Esophagus squamous epithelium (tissue), 5 donors: Measurements from ENCODE around the gene NDST1. TPM values are rescaled to one million over a fixed set of nuclear protein-coding genes. Genes with fewer than 3 reads are reported as not detected.

Source experiments
- DNase-seq: peaks from one replicate; lab custom pipeline; 2025; lab: John Stamatoyannopoulos, UW
- H3K27ac ChIP-seq, 4 donors: fragments of 200-600 bp; sonication (generic); one replicate each; pipeline ENCODE4 v1.5.1; 2016 to 2019; ENCODE audit warnings: mild to moderate bottlenecking in 1 of 4
- H3K27me3 ChIP-seq, 4 donors: fragments of 200-600 bp; sonication (generic); 1 replicate in 3 of 4; 2 replicates in 1 of 4; pipeline versions ENCODE4 v1.5.1 to v1.6.0; 2017 to 2021; ENCODE audit warnings: antibody characterized with exemption in 1 of 4
- H3K36me3 ChIP-seq, 3 donors: fragments of 200-600 bp; sonication (generic); one replicate each; pipeline ENCODE4 v1.5.1; 2016 to 2019
- H3K4me1 ChIP-seq, 3 donors: fragments of 200-600 bp; sonication (generic); one replicate each; pipeline ENCODE4 v1.5.1; 2017 to 2019
- H3K4me3 ChIP-seq, 4 donors: fragments of 200-600 bp; sonication (generic); 1 replicate in 3 of 4; 2 replicates in 1 of 4; pipeline ENCODE4 v1.5.1; 2016 to 2019; ENCODE audit warnings: mild to moderate bottlenecking in 2 of 4, moderate library complexity in 1 of 4
- H3K9me3 ChIP-seq, 3 donors: fragments of 200-600 bp; sonication (generic); one replicate each; pipeline ENCODE4 v1.5.1; 2016 to 2019
- POLR2A ChIP-seq, 4 donors: fragments of 450-650 bp; IDR thresholded peaks; one replicate each; pipeline ENCODE4 v1.6.1; 2017; ENCODE audit warnings: antibody characterized with exemption in 4 of 4, mild to moderate bottlenecking in 4 of 4, moderate library complexity in 3 of 4
- WGBS, 2 donors: methylation state at CpG; one replicate each; pipeline ENCODE4 v1.1.5; 2018; 5-methylcytosine and 5-hydroxymethylcytosine counted together
- intact Hi-C: fragments of 100-400 bp; cut with DNase I; formaldehyde crosslinking; loops from one replicate; pipeline ENCODE4 v1.15.0; 2022
- total RNA-seq, 4 donors: library from RNA; depleted of rRNA; stranded (reverse); fragments of >200 nt; gene quantifications; one replicate each; pipeline ENCODE4 v1.1.0, GENCODE V29; 2016
- TF ChIP-seq, protein P1 (sequence below), 6 experiments: fragments of 450-650 bp in 4 of 6; fragments of 200-600 bp in 2 of 6; sonication (generic) in 2 of 6; IDR thresholded peaks; one replicate each; pipeline ENCODE4 v1.5.1; 2016 to 2019; ENCODE audit warnings: antibody characterized with exemption in 6 of 6, mild to moderate bottlenecking in 4 of 6, moderate library complexity in 4 of 6
- donor health status: DM: yes; HTN: yes; CAD: no.

Gene NDST1
- total RNA-seq, 4 donors from 2014 or later = 76.5 to 205 (median 118) TPM

DNA sequence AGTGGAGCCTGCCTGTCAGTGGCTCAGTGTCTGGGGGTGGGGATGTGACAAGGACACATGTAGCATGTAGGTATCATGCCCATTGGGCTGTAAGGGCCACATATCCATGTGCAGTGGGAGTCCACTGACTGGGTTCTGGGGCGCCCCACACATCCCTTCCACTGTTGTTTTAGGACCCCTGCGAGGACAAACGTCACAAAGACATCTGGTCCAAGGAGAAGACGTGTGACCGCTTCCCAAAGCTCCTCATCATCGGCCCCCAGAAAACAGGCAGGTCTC lies 33.4 kb downstream of the NDST1 start:
- H3K27ac ChIP-seq = peak overlapping the region; percentile 81 to 93 (median 88)
- no peak overlapping the region for H3K4me3 ChIP-seq
- intact Hi-C loops = loop anchor here (5.0 kb wide), 1 partner anchor 84 kb away; no protein-coding TSS in a partner anchor
- no peaks in the 10 kb centered on the region for H3K27me3 ChIP-seq
- peaks cover 18 to 52% (median 24%) of the 10 kb centered on the region in 3 donors for H3K4me1 ChIP-seq
- DNase-seq = no peak
- peaks cover 19 to 96% (median 27%) of the 10 kb centered on the region in 3 donors for H3K36me3 ChIP-seq
- H3K9me3 ChIP-seq = no peaks in the 10 kb centered on the region
- 63 to 83% methylated on average over 3 to 4 of the region's 6 CpGs for WGBS, 2 donors
- no peak for TF ChIP-seq POLR2A (IDR thresholded peaks at IDR 0.05)
- TF ChIP-seq, protein P1, sequence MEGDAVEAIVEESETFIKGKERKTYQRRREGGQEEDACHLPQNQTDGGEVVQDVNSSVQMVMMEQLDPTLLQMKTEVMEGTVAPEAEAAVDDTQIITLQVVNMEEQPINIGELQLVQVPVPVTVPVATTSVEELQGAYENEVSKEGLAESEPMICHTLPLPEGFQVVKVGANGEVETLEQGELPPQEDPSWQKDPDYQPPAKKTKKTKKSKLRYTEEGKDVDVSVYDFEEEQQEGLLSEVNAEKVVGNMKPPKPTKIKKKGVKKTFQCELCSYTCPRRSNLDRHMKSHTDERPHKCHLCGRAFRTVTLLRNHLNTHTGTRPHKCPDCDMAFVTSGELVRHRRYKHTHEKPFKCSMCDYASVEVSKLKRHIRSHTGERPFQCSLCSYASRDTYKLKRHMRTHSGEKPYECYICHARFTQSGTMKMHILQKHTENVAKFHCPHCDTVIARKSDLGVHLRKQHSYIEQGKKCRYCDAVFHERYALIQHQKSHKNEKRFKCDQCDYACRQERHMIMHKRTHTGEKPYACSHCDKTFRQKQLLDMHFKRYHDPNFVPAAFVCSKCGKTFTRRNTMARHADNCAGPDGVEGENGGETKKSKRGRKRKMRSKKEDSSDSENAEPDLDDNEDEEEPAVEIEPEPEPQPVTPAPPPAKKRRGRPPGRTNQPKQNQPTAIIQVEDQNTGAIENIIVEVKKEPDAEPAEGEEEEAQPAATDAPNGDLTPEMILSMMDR (IDR thresholded peaks at IDR 0.05) = no peak

DNA sequence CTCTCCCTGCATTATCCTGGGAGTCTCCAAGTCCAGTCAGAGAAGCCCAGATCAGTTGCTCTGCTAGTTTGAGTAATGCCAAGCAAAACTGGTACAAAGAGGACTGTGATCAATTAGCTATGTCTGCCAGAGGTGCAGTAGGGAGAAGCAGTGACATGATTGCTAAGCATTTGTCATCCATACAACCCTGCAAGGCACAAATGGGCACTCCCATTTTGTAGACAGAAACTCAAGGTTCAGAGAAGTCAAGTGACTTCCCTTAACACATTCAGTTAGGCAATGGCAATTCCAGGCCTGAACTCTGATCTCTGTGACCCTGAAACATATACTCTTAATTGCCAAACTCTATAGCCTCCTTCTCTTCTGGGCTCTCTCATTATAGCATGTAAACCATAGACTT lies 34.0 kb downstream of the NDST1 start:
- peaks cover 23 to 96% (median 26%) of the 10 kb centered on the region in 3 donors for H3K36me3 ChIP-seq
- DNase-seq = no peak
- H3K4me3 ChIP-seq = no peak overlapping the region
- H3K27me3 ChIP-seq = no peaks in the 10 kb centered on the region
- intact Hi-C loops = loop anchor here (5.0 kb wide), 1 partner anchor 85 kb away; no protein-coding TSS in a partner anchor
- H3K27ac ChIP-seq = peak overlapping the region; percentile 81 to 93 (median 88)
- H3K9me3 ChIP-seq = no peaks in the 10 kb centered on the region
- TF ChIP-seq, protein P1 (IDR thresholded peaks at IDR 0.05) = no peak
- no peak for TF ChIP-seq POLR2A (IDR thresholded peaks at IDR 0.05)
- peaks cover 18 to 52% (median 24%) of the 10 kb centered on the region in 3 donors for H3K4me1 ChIP-seq

DNA sequence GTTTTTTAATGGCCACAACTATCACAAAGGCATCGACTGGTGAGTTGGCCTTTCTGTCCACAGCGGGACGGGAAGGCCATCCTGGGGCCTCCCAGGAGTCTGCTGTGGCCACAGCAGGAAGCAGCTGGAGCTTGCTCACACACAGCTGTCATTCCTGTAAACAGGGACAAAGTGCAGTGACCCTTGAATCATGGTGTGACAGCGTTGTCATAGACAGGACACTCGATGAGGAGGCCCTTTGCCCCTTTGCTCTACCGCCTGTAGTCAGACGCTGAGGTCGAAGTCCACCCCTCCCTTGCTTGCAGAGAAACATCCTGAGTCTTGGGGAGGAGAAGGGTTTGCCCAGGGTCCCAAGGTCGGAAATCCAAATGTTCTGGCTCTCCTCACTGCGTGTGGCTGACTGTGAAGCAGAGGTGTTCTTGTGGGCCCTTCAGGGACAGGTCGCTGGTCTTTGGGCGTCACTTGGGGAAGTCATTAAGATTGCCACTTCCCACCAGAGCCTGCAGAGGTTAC lies 35.1 kb downstream of the NDST1 start:
- peaks cover 26 to 96% (median 36%) of the 10 kb centered on the region in 3 donors for H3K36me3 ChIP-seq
- no peaks in the 10 kb centered on the region for H3K9me3 ChIP-seq
- no peak for DNase-seq
- no peak overlapping the region for H3K4me3 ChIP-seq
- TF ChIP-seq, protein P1 (IDR thresholded peaks at IDR 0.05) = no peak
- TF ChIP-seq POLR2A (IDR thresholded peaks at IDR 0.05) = no peak
- H3K4me1 ChIP-seq = peaks cover 18 to 51% (median 24%) of the 10 kb centered on the region in 3 donors
- WGBS, 2 donors = 60% methylated on average over 3 of the region's 12 CpGs; no CpG with 5 or more reads in 1 of the 2 donors
- H3K27me3 ChIP-seq = no peaks in the 10 kb centered on the region
- H3K27ac ChIP-seq = peak overlapping the region; percentile 81 to 93 (median 88)
- intact Hi-C loops = loop anchor here (5.0 kb wide), 1 partner anchor 86 kb away; no protein-coding TSS in a partner anchor

DNA sequence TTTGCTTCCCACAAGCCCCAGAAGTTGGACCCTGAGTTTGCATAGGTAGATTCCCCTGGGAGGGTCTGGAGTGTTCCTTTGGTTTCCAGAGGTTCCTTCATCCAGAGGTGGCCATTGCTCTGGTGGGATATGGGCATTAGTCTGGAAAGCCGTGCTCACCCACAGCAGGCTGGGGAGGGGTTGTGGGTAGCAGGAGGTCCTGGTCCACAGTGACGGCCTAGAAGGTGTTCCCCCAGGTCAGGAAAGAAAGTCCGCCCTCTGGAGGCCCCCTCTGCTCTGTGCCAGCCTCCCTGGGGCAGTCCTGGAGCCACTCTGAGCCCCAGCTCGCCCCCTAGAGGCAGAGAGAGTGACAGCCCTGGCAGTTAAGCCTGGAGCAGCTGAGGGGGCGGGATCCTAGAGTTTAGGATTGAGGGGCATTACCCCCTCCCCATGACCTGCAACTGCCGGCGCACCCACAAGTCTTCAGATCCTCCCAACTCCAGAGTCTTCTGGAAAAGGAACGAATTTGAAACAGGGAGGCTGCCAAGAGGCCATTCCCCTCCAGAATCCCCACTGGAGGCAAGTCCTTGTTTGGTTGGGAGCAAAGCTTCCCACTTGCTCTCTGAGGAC lies 36.8 kb downstream of the NDST1 start:
- WGBS, 2 donors = 26 to 48% methylated on average over 3 to 6 of the region's 8 CpGs
- intact Hi-C loops = loop anchor here (5.0 kb wide), 1 partner anchor 87 kb away; no protein-coding TSS in a partner anchor
- peaks cover 23 to 96% (median 34%) of the 10 kb centered on the region in 3 donors for H3K36me3 ChIP-seq
- peak overlapping the region in 3 of 4 donors; percentile 5 to 35 (median 29) for H3K27ac ChIP-seq
- no peaks in the 10 kb centered on the region for H3K9me3 ChIP-seq
- DNase-seq = no peak
- H3K4me1 ChIP-seq = peaks cover 18 to 43% (median 24%) of the 10 kb centered on the region in 3 donors
- TF ChIP-seq, protein P1 (IDR thresholded peaks at IDR 0.05) = peak; percentile 69 to 83 (median 78)
- TF ChIP-seq POLR2A (IDR thresholded peaks at IDR 0.05) = no peak
- H3K27me3 ChIP-seq = no peaks in the 10 kb centered on the region
- no peak overlapping the region for H3K4me3 ChIP-seq

DNA sequence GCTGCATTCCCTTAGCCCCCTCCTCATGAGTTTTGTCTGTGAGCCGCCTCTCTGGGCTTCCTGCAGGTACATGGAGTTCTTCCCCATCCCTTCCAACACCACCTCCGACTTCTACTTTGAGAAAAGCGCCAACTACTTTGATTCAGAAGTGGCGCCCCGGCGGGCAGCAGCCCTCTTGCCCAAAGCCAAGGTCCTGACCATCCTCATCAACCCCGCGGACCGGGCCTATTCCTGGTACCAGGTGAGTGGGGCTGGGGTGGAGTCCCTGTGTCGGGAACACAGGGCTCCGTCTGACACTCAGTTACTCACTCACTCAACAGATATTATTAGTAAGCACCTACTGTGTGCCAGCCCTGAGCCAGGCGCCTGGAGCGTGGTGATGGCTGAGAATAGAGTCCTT lies 37.3 kb downstream of the NDST1 start:
- peaks cover 16 to 38% (median 21%) of the 10 kb centered on the region in 3 donors for H3K4me1 ChIP-seq
- no peak for TF ChIP-seq POLR2A (IDR thresholded peaks at IDR 0.05)
- TF ChIP-seq, protein P1 (IDR thresholded peaks at IDR 0.05) = no peak
- WGBS, 2 donors = 88 to 90% methylated on average over 9 to 13 of the region's 13 CpGs
- intact Hi-C loops = no loop called here
- H3K4me3 ChIP-seq = no peak overlapping the region
- no peak overlapping the region for H3K27ac ChIP-seq
- no peaks in the 10 kb centered on the region for H3K9me3 ChIP-seq
- no peak for DNase-seq
- H3K27me3 ChIP-seq = no peaks in the 10 kb centered on the region
- H3K36me3 ChIP-seq = peaks cover 23 to 96% (median 31%) of the 10 kb centered on the region in 3 donors
